SK-N-SH (cell line): ENCODE data around the gene NUP58. TPM values are rescaled to one million over a fixed set of nuclear protein-coding genes. Genes with fewer than 3 reads are reported as not detected.
A peak's percentile ranks its signal among the peaks of the same experiment; 100 is the strongest.

Experiments
- CTCF ChIA-PET: fragments of 300-600, 350-600 bp; formaldehyde crosslinking; extraction: SDS; loops from one replicate; lab custom pipeline; 2021; lab: Yijun Ruan, JAX
- POLR2A ChIA-PET: fragments of 350-600 bp; sonication (Branson Sonifier 250); formaldehyde crosslinking; extraction: SDS; loops from one replicate; lab custom pipeline; 2020; ENCODE audit warnings: antibody characterized with exemption, inconsistent platforms; lab: Yijun Ruan, JAX
- DNase-seq: peaks from one replicate; pipeline ENCODE4 v3.0.0; 2012
- H2AFZ ChIP-seq: fragments of 200-600 bp; sonication (generic); 2 replicates; pipeline ENCODE4 v1.8.1; 2016; ENCODE audit warnings: antibody characterized with exemption, mild to moderate bottlenecking, low read depth
- H3F3A ChIP-seq: fragments of 200-600 bp; sonication (generic); replicated peaks from 2 replicates; pipeline ENCODE3; 2016; ENCODE audit warnings: antibody characterized with exemption, mild to moderate bottlenecking; ENCODE audit not compliant: insufficient read depth
- H3K27ac ChIP-seq, 2 experiments: fragments of 200-500 bp in 1 of 2; fragments of 200-600 bp in 1 of 2; sonication (Bioruptor generic) in 1 of 2; sonication (generic), shearing (Covaris generic) in 1 of 2; 2 replicates each; pipeline versions ENCODE4 v1.5.1 to v1.6.1; 2014 to 2016; ENCODE audit warnings: low read depth in 2 of 2, inconsistent platforms in 1 of 2, low read length in 1 of 2, mild to moderate bottlenecking in 1 of 2, mixed read lengths in 1 of 2
- H3K27me3 ChIP-seq: fragments of 200-600 bp; sonication (generic), shearing (Covaris generic); 2 replicates; pipeline ENCODE4 v1.6.1; 2016; ENCODE audit warnings: mixed run types; ENCODE audit not compliant: insufficient read depth
- H3K36me3 ChIP-seq, 2 experiments: fragments of 200-500 bp in 1 of 2; fragments of 200-600 bp in 1 of 2; sonication (Bioruptor generic) in 1 of 2; sonication (generic) in 1 of 2; replicated peaks in 1 of 2; 2 replicates each; pipeline versions ENCODE3 to v1.5.1; 2014 to 2016; ENCODE audit warnings: low read length in 1 of 2, mild to moderate bottlenecking in 1 of 2; ENCODE audit not compliant: insufficient read depth in 2 of 2, control insufficient read depth in 1 of 2
- H3K4me1 ChIP-seq, 2 experiments: fragments of 200-500 bp in 1 of 2; fragments of 200-600 bp in 1 of 2; sonication (Bioruptor generic) in 1 of 2; sonication (generic), shearing (Covaris generic) in 1 of 2; 2 replicates each; pipeline versions ENCODE4 v1.5.1 to v1.6.1; 2014 to 2016; ENCODE audit warnings: low read depth in 1 of 2, low read length in 1 of 2, mixed run types in 1 of 2; ENCODE audit not compliant: insufficient read depth in 2 of 2, control insufficient read depth in 1 of 2
- H3K4me2 ChIP-seq: fragments of 200-600 bp; sonication (generic), shearing (Covaris generic); 2 replicates; pipeline ENCODE4 v1.6.1; 2017; ENCODE audit warnings: mixed run types
- H3K4me3 ChIP-seq, 2 experiments: fragments of 200-500 bp in 1 of 2; fragments of 200-600 bp in 1 of 2; sonication (Bioruptor generic) in 1 of 2; sonication (generic), shearing (Covaris generic) in 1 of 2; 2 replicates each; pipeline versions ENCODE4 v1.5.1 to v1.8.1; 2014 to 2016; ENCODE audit warnings: low read depth in 2 of 2, inconsistent platforms in 1 of 2, low read length in 1 of 2, mild to moderate bottlenecking in 1 of 2, mixed read lengths in 1 of 2, moderate library complexity in 1 of 2
- H3K79me2 ChIP-seq: fragments of 200-600 bp; sonication (generic); 2 replicates; pipeline ENCODE4 v1.8.1; 2017; ENCODE audit warnings: mild to moderate bottlenecking; ENCODE audit not compliant: insufficient read depth
- H3K9ac ChIP-seq: fragments of 200-600 bp; sonication (generic); 2 replicates; pipeline ENCODE4 v1.6.1; 2017; ENCODE audit warnings: mixed run types
- H3K9me2 ChIP-seq: fragments of 200-600 bp; sonication (generic); 2 replicates; pipeline ENCODE4 v1.6.1; 2017; ENCODE audit warnings: mixed run types
- H3K9me3 ChIP-seq: fragments of 200-600 bp; sonication (generic); 2 replicates; pipeline ENCODE4 v1.6.1; 2017; ENCODE audit warnings: mixed run types, mild to moderate bottlenecking, moderate library complexity
- H4K20me1 ChIP-seq: fragments of 200-600 bp; sonication (generic); 2 replicates; pipeline ENCODE4 v1.6.1; 2017; ENCODE audit warnings: mild to moderate bottlenecking, mixed run types; ENCODE audit not compliant: insufficient read depth
- CHD2 ChIP-seq: fragments of 150-350 bp; IDR thresholded peaks from 2 replicates; pipeline ENCODE4 v1.6.1; 2018; ENCODE audit warnings: low read length; ENCODE audit not compliant: partially characterized antibody
- CTCF ChIP-seq: fragments of 200-600 bp; sonication (generic); IDR thresholded peaks from 2 replicates; pipeline ENCODE4 v1.6.1; 2017; ENCODE audit warnings: antibody characterized with exemption, mild to moderate bottlenecking, moderate library complexity
- ELF1 ChIP-seq: IDR thresholded peaks from 2 replicates; pipeline ENCODE4 v1.4.0; 2012
- EP300 ChIP-seq, 2 experiments: IDR thresholded peaks; 2 replicates each; pipeline versions ENCODE4 v1.4.0 to v1.6.1; 2012; ENCODE audit warnings: borderline replicate concordance in 1 of 2, low read depth in 1 of 2, low read length in 1 of 2
- EZH2phosphoT487 ChIP-seq: fragments of 200-600 bp; sonication (generic); IDR thresholded peaks from 2 replicates; pipeline ENCODE4 v1.6.1; 2017; ENCODE audit warnings: low read depth, mixed run types, mild to moderate bottlenecking, antibody characterized with exemption, moderate library complexity, borderline replicate concordance
- FOSL2 ChIP-seq: IDR thresholded peaks from 2 replicates; pipeline ENCODE4 v1.4.0; 2012; ENCODE audit warnings: low read depth, mild to moderate bottlenecking, moderate library complexity, borderline replicate concordance
- FOXM1 ChIP-seq: IDR thresholded peaks from 2 replicates; pipeline ENCODE4 v1.4.0; 2012; ENCODE audit warnings: low read depth, mild to moderate bottlenecking
- GABPA ChIP-seq: IDR thresholded peaks from 2 replicates; pipeline ENCODE4 v1.4.0; 2012; ENCODE audit warnings: low read depth, mild to moderate bottlenecking
- GATA2 ChIP-seq: sonication (generic); formaldehyde crosslinking; IDR thresholded peaks from 2 replicates; pipeline ENCODE4 v1.5.0; 2020; ENCODE audit warnings: mild to moderate bottlenecking, missing genetic modification reagents
- IRF3 ChIP-seq: fragments of 150-350 bp; IDR thresholded peaks from 2 replicates; pipeline ENCODE4 v1.6.1; 2016; ENCODE audit warnings: mild to moderate bottlenecking, low read depth, low read length
- JUND ChIP-seq: IDR thresholded peaks from 2 replicates; pipeline ENCODE4 v1.4.0; 2012
- MEF2A ChIP-seq: IDR thresholded peaks from 2 replicates; pipeline ENCODE4 v1.4.0; 2012; ENCODE audit warnings: low read depth, borderline replicate concordance
- NFIC ChIP-seq: IDR thresholded peaks from 2 replicates; pipeline ENCODE4 v1.4.0; 2012; ENCODE audit warnings: borderline replicate concordance
- NRF1 ChIP-seq: IDR thresholded peaks from 2 replicates; pipeline ENCODE4 v1.6.1; 2012; ENCODE audit warnings: low read depth, mild to moderate bottlenecking, low read length
- RAD21 ChIP-seq: IDR thresholded peaks from 2 replicates; pipeline ENCODE4 v1.6.1; 2012; ENCODE audit warnings: mild to moderate bottlenecking, low read length
- RCOR1 ChIP-seq: fragments of 150-350 bp; IDR thresholded peaks from 2 replicates; pipeline ENCODE4 v1.6.1; 2017; ENCODE audit warnings: antibody characterized with exemption, low read length
- RFX5 ChIP-seq: IDR thresholded peaks from 2 replicates; pipeline ENCODE4 v1.6.1; 2012; ENCODE audit warnings: mild to moderate bottlenecking, improper control_type of control experiment, low read length
- RXRA ChIP-seq: IDR thresholded peaks from 2 replicates; pipeline ENCODE4 v1.4.0; 2012; ENCODE audit warnings: low read depth, mild to moderate bottlenecking, borderline replicate concordance
- SMC3 ChIP-seq: IDR thresholded peaks from 2 replicates; pipeline ENCODE4 v1.6.1; 2012; ENCODE audit warnings: low read depth, low read length, improper control_type of control experiment
- TAF1 ChIP-seq: IDR thresholded peaks from 2 replicates; pipeline ENCODE4 v1.6.1; 2012; ENCODE audit warnings: low read depth, mild to moderate bottlenecking, low read length, moderate library complexity, borderline replicate concordance
- TCF12 ChIP-seq: IDR thresholded peaks from 2 replicates; pipeline ENCODE4 v1.4.0; 2012
- YY1 ChIP-seq: IDR thresholded peaks from 2 replicates; pipeline ENCODE4 v1.4.0; 2012; ENCODE audit warnings: low read depth, mild to moderate bottlenecking
- WGBS: methylation state at CpG from one replicate; pipeline ENCODE4 v1.1.6; 2017; ENCODE audit warnings: low lambda C conversion rate; 5-methylcytosine and 5-hydroxymethylcytosine counted together
- polyA plus RNA-seq, 3 experiments: library from polyadenylated mRNA; depleted of rRNA; stranded (reverse); fragments of >200 nt; gene quantifications; 2 replicates each; pipeline ENCODE4 v1.2.3, GENCODE V29; 2012
- TF ChIP-seq, protein P1 (sequence below): IDR thresholded peaks from 2 replicates; pipeline ENCODE4 v1.4.0; 2012; ENCODE audit warnings: low read depth, borderline replicate concordance

The NUP58 gene
- polyA plus RNA-seq, 1 of the 3 experiments (the other 2 are of a cell fraction): 18.1 TPM

GRCh38 chr13:25351404-25351803, 50.0 kb downstream of the NUP58 start:
- WGBS: 90% methylated on average over 1 of the region's 1 CpG
- CTCF ChIA-PET: interaction anchor here (1.8 kb wide), 1 partner anchor 24 kb away, joined by 5 read pairs; no protein-coding TSS in a partner anchor
- H3K4me1 ChIP-seq: peaks cover 0 to 4% of the 10 kb centered on the region in 2 experiments; a peak in 1 of 4 replicates

DNA sequence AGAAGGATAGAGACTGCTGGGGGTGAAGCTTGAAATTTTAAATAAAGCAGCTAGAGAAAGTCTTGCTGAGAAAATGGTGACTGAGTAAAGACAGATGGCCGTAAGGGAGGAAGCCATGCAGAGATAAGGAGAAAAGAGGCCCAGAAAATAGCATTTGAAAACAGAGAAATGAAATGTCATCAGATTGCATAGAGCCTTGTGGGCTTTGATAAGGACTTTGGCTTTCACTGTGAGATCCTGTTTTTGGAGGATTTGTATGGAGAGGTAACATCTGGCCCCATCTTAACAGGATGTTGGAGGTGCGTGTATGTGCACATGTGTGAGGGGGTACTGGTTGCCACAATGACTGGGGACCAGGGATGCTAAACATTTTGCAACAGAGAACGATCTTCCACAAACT, 50.8 kb downstream of the NUP58 start:
- Histone ChIP-seq H3K4me1 (peaks cover 0 to 4% of the 10 kb centered on the region in 2 experiments; a peak in 1 of 4 replicates), H3K9me2 (no peaks in the 10 kb centered on the region), H3K4me2 (no peak overlapping the region), H4K20me1 (no peaks in the 10 kb centered on the region), H3K79me2 (no peaks in the 10 kb centered on the region), H3F3A (no peaks in the 10 kb centered on the region), H3K4me3 (no peak overlapping the region), H3K36me3 (no peaks in the 10 kb centered on the region), H3K27ac (peak overlapping the region in 1 of 2 experiments; percentile 54; a peak in 1 of 4 replicates), H3K9ac (no peak overlapping the region), H3K27me3 (peaks cover 9% of the 10 kb centered on the region; the same call in 1 of the 2 replicates), H3K9me3 (no peaks in the 10 kb centered on the region), H2AFZ (no peak overlapping the region)
- peak; percentile 61 for DNase-seq
- ChIA-PET POLR2A (no interaction called here), CTCF (interaction anchor here (1.3 to 1.8 kb wide), 2 partner anchors 20 to 23 kb away, joined by 3 to 5 read pairs; no protein-coding TSS in a partner anchor)
- 14% methylated on average over 3 of the region's 3 CpGs for WGBS
- TF ChIP-seq EZH2phosphoT487 (no peak), MEF2A (no peak), CHD2 (peak; percentile 47), RCOR1 (peak; percentile 85), NRF1 (no peak), RXRA (no peak), EP300 (IDR thresholded peaks at IDR 0.05; ENCODE audit: borderline replicate concordance in 1 of 2, low read depth in 1 of 2, low read length in 1 of 2) (peak in 1 of 2 experiments; percentile 89; a peak in 2 of 4 replicates), TCF12 (peak; percentile 59), RAD21 (0 out of 2 replicates have a peak, but pooled peaks have one; percentile 4), GABPA (no peak), TAF1 (no peak), FOXM1 (no peak)
- TF ChIP-seq, protein P1, sequence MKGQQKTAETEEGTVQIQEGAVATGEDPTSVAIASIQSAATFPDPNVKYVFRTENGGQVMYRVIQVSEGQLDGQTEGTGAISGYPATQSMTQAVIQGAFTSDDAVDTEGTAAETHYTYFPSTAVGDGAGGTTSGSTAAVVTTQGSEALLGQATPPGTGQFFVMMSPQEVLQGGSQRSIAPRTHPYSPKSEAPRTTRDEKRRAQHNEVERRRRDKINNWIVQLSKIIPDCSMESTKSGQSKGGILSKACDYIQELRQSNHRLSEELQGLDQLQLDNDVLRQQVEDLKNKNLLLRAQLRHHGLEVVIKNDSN: no peak

More at GRCh38 chr13:25351404-25351803, 50.0 kb downstream of the NUP58 start:
- Histone ChIP-seq H2AFZ (no peak overlapping the region), H3K27me3 (peaks cover 9% of the 10 kb centered on the region; the same call in 1 of the 2 replicates), H3F3A (no peaks in the 10 kb centered on the region), H3K4me2 (no peak overlapping the region), H3K9ac (no peak overlapping the region), H3K4me3 (no peak overlapping the region), H4K20me1 (no peaks in the 10 kb centered on the region), H3K9me2 (no peaks in the 10 kb centered on the region), H3K79me2 (no peaks in the 10 kb centered on the region), H3K9me3 (no peaks in the 10 kb centered on the region), H3K36me3 (no peaks in the 10 kb centered on the region), H3K27ac (no peak overlapping the region)
- TF ChIP-seq RXRA (no peak), NRF1 (no peak), RFX5 (no peak), YY1 (no peak), IRF3 (no peak), NFIC (no peak), JUND (no peak), RCOR1 (no peak), CTCF (no peak), SMC3 (no peak), TCF12 (no peak), MEF2A (no peak), ELF1 (no peak), EP300 (IDR thresholded peaks at IDR 0.05; ENCODE audit: borderline replicate concordance in 1 of 2, low read depth in 1 of 2, low read length in 1 of 2) (no peak), FOSL2 (no peak), GATA2 (no peak), TAF1 (no peak), CHD2 (no peak)
- no peak for DNase-seq
- POLR2A ChIA-PET: no interaction called here
